Ureter (tissue), 1 donor: ENCODE data around the gene NREP. TPM values are rescaled to one million over a fixed set of nuclear protein-coding genes. Genes with fewer than 3 reads are reported as not detected.

Experiments used
- DNase-seq: peaks from one replicate; pipeline ENCODE4 v3.0.0-alpha.2; 2020; ENCODE audit warnings: low spot score
- total RNA-seq: library from RNA; stranded (reverse); gene quantifications from one replicate; pipeline ENCODE4 v1.2.4, GENCODE V29; 2023
- donor health status: DM: yes; HTN: yes; CAD: no.

NREP gene
- total RNA-seq, 1 donor from 2014 or later, result 8.5 TPM

GRCh38 chr5:111697215-111697614 lies 59.8 kb downstream of the NREP start:
- no peak for DNase-seq

GRCh38 chr5:111695991-111696390 lies 61.0 kb downstream of the NREP start:
- DNase-seq, result no peak

- DNase-seq, result no peak
These were observed 62.9 kb downstream of the NREP start for GRCh38 chr5:111694133-111694532.

GRCh38 chr5:111691914-111692313 lies 65.1 kb downstream of the NREP start:
- DNase-seq, result no peak

GRCh38 chr5:111691508-111691907 lies 65.5 kb downstream of the NREP start:
- DNase-seq, result no peak

- no peak for DNase-seq
These were observed 67.5 kb downstream of the NREP start for GRCh38 chr5:111689357-111689935.

GRCh38 chr5:111685969-111686368 lies 71.0 kb downstream of the NREP start:
- DNase-seq, result no peak

- no peak for DNase-seq
These were observed 74.4 kb downstream of the NREP start for GRCh38 chr5:111682641-111683040.

- DNase-seq, result no peak
These were observed 74.9 kb downstream of the NREP start for GRCh38 chr5:111682121-111682520.

GRCh38 chr5:111681414-111682120 lies 75.4 kb downstream of the NREP start:
- DNase-seq, result no peak

- DNase-seq, result peak; percentile 71
These were observed 76.1 kb downstream of the NREP start for GRCh38 chr5:111680737-111681413.

- DNase-seq, result no peak
These were observed 77.4 kb downstream of the NREP start for GRCh38 chr5:111679611-111680010.

Other genes with a start within 250 kb of the NREP start
- gene STARD4, start 244.7 kb downstream of the NREP start, total RNA-seq, result 8.9 TPM